DOHH2 (cell line): ENCODE results near the gene EBF3.

Source experiments
- H3F3A ChIP-seq: fragments of 200-600 bp; sonication (generic), shearing (Covaris generic); 2 replicates; pipeline ENCODE4 v1.6.0; 2016; ENCODE audit warnings: antibody characterized with exemption, mild to moderate bottlenecking; ENCODE audit not compliant: control insufficient read depth, insufficient read depth
- H3K27ac ChIP-seq: fragments of 200-600 bp; sonication (generic); 2 replicates; pipeline ENCODE4 v1.5.1; 2014; ENCODE audit warnings: low read depth, mild to moderate bottlenecking, low read length, moderate library complexity
- H3K27me3 ChIP-seq: fragments of 200-600 bp; sonication (generic); 2 replicates; pipeline ENCODE4 v1.6.1; 2014; ENCODE audit warnings: mild to moderate bottlenecking, low read length, mixed read lengths; ENCODE audit not compliant: control insufficient read depth
- H3K36me3 ChIP-seq: fragments of 200-600 bp; sonication (generic); 2 replicates; pipeline ENCODE4 v1.6.1; 2014; ENCODE audit warnings: mild to moderate bottlenecking, low read length, moderate library complexity, mixed read lengths; ENCODE audit not compliant: control insufficient read depth
- H3K4me1 ChIP-seq: fragments of 200-600 bp; sonication (generic); 2 replicates; pipeline ENCODE4 v1.6.1; 2014; ENCODE audit warnings: mild to moderate bottlenecking, low read length, mixed read lengths; ENCODE audit not compliant: control insufficient read depth
- H3K4me2 ChIP-seq: fragments of 200-600 bp; sonication (generic); 2 replicates; pipeline ENCODE4 v1.6.0; 2014; ENCODE audit warnings: mild to moderate bottlenecking, low read length, moderate library complexity
- H3K4me3 ChIP-seq: fragments of 200-600 bp; sonication (generic); 2 replicates; pipeline ENCODE4 v1.5.1; 2014; ENCODE audit warnings: mild to moderate bottlenecking, low read length, mixed read lengths
- H3K79me2 ChIP-seq: fragments of 200-600 bp; sonication (generic); 2 replicates; pipeline ENCODE4 v1.6.1; 2014; ENCODE audit warnings: mild to moderate bottlenecking, low read length, mixed read lengths; ENCODE audit not compliant: control insufficient read depth
- H3K9me2 ChIP-seq: fragments of 200-600 bp; sonication (generic); replicated peaks from 2 replicates; pipeline ENCODE4 v1.6.1; 2014; ENCODE audit warnings: mild to moderate bottlenecking, low read length, mixed read lengths; ENCODE audit not compliant: control insufficient read depth
- H3K9me3 ChIP-seq: fragments of 200-600 bp; sonication (generic); 2 replicates; pipeline ENCODE4 v1.6.1; 2014; ENCODE audit warnings: antibody characterized with exemption, low read length, mixed read lengths; ENCODE audit not compliant: control insufficient read depth, insufficient read depth
- H4K20me1 ChIP-seq: fragments of 200-600 bp; sonication (generic); 2 replicates; pipeline ENCODE4 v1.6.0; 2014; ENCODE audit warnings: low read depth, mild to moderate bottlenecking, antibody characterized with exemption, low read length, moderate library complexity; ENCODE audit not compliant: control insufficient read depth, insufficient read depth
- CTCF ChIP-seq: fragments of 200-600 bp; sonication (generic); IDR thresholded peaks from one replicate; pipeline ENCODE4 v1.5.1; 2014; ENCODE audit warnings: antibody characterized with exemption, mild to moderate bottlenecking, low read depth, low read length; ENCODE audit not compliant: poor library complexity, severe bottlenecking
- EZH2phosphoT487 ChIP-seq: fragments of 200-600 bp; sonication (generic); IDR thresholded peaks from 2 replicates; pipeline ENCODE4 v1.6.1; 2017; ENCODE audit warnings: borderline replicate concordance, mild to moderate bottlenecking, antibody characterized with exemption, low read length, moderate library complexity, mixed read lengths

Gene EBF3

GRCh38 chr10:129916506-129916995 is 47.5 kb downstream of the EBF3 start:
- no peak for TF ChIP-seq CTCF
- no peak for TF ChIP-seq EZH2phosphoT487
- no peaks in the 10 kb centered on the region for H3K27me3 ChIP-seq
- H3K79me2 ChIP-seq: no peaks in the 10 kb centered on the region
- no peaks in the 10 kb centered on the region for H3K4me1 ChIP-seq
- no peaks in the 10 kb centered on the region for H3F3A ChIP-seq
- H3K9me3 ChIP-seq: no peaks in the 10 kb centered on the region
- H4K20me1 ChIP-seq: no peaks in the 10 kb centered on the region
- no peaks in the 10 kb centered on the region for H3K36me3 ChIP-seq
- H3K9me2 ChIP-seq: no peaks in the 10 kb centered on the region
- H3K27ac ChIP-seq: no peak overlapping the region
- H3K4me3 ChIP-seq: no peak overlapping the region
- no peak overlapping the region for H3K4me2 ChIP-seq

GRCh38 chr10:129915526-129916378 is 48.3 kb downstream of the EBF3 start:
- no peak overlapping the region for H3K4me2 ChIP-seq

GRCh38 chr10:129914960-129915359 is 49.1 kb downstream of the EBF3 start:
- H3K27me3 ChIP-seq: no peaks in the 10 kb centered on the region
- no peaks in the 10 kb centered on the region for H3K4me1 ChIP-seq
- no peaks in the 10 kb centered on the region for H3F3A ChIP-seq
- no peaks in the 10 kb centered on the region for H3K9me2 ChIP-seq
- H3K4me3 ChIP-seq: no peak overlapping the region
- H3K79me2 ChIP-seq: no peaks in the 10 kb centered on the region
- H3K36me3 ChIP-seq: no peaks in the 10 kb centered on the region
- TF ChIP-seq EZH2phosphoT487 (no peak), CTCF (no peak)
- H3K9me3 ChIP-seq: no peaks in the 10 kb centered on the region
- no peaks in the 10 kb centered on the region for H4K20me1 ChIP-seq
- H3K27ac ChIP-seq: no peak overlapping the region
- no peak overlapping the region for H3K4me2 ChIP-seq

More at GRCh38 chr10:129915526-129916378, 48.3 kb downstream of the EBF3 start:
- Histone ChIP-seq H4K20me1 (no peaks in the 10 kb centered on the region), H3F3A (no peaks in the 10 kb centered on the region), H3K79me2 (no peaks in the 10 kb centered on the region), H3K27me3 (no peaks in the 10 kb centered on the region), H3K4me1 (no peaks in the 10 kb centered on the region), H3K27ac (no peak overlapping the region), H3K36me3 (no peaks in the 10 kb centered on the region), H3K9me2 (no peaks in the 10 kb centered on the region), H3K4me3 (no peak overlapping the region), H3K9me3 (no peaks in the 10 kb centered on the region)
- TF ChIP-seq CTCF (no peak), EZH2phosphoT487 (no peak)
